ENCODE data around the gene RPL18.
A peak's percentile ranks its signal among the peaks of the same experiment; 100 is the strongest.

RPL18 gene

GRCh38 chr19:48613024-48613851, 5.7 kb downstream of the RPL18 start:
- DNase-seq (ENCODE audit: low read depth) = no peak

- DNase-seq (ENCODE audit: low read depth) = no peak
Measured at GRCh38 chr19:48611872-48612271, 7.1 kb downstream of the RPL18 start.

- DNase-seq (ENCODE audit: low read depth) = no peak
Measured at GRCh38 chr19:48609571-48610108, 9.3 kb downstream of the RPL18 start.

- DNase-seq (ENCODE audit: low read depth) = no peak
Measured at GRCh38 chr19:48608798-48609263, 10.1 kb downstream of the RPL18 start.

GRCh38 chr19:48607359-48607755, 11.6 kb downstream of the RPL18 start:
- DNase-seq (ENCODE audit: low read depth) = no peak

GRCh38 chr19:48606463-48607358, 12.3 kb downstream of the RPL18 start, which contains the start of gene SPACA4:
Gene SPACA4, plus strand, starts transcription at chr19:48606742. Its CDS starts 237 bp downstream, at chr19:48606979.
- no peak for DNase-seq (ENCODE audit: low read depth)

GRCh38 chr19:48603850-48604249, 15.1 kb downstream of the RPL18 start:
- DNase-seq (ENCODE audit: low read depth) = no peak

- no peak for DNase-seq (ENCODE audit: low read depth)
Measured at GRCh38 chr19:48603449-48603848, 15.5 kb downstream of the RPL18 start.

- no peak for DNase-seq (ENCODE audit: low read depth)
Measured at GRCh38 chr19:48603001-48603400, 16.0 kb downstream of the RPL18 start.

- no peak for DNase-seq (ENCODE audit: low read depth)
Measured at GRCh38 chr19:48600679-48601417, 18.1 kb downstream of the RPL18 start.

GRCh38 chr19:48598996-48599700, 19.8 kb downstream of the RPL18 start:
- no peak for DNase-seq (ENCODE audit: low read depth)

- no peak for DNase-seq (ENCODE audit: low read depth)
Measured at GRCh38 chr19:48596679-48597465, 22.1 kb downstream of the RPL18 start.

- DNase-seq (ENCODE audit: low read depth) = no peak
Measured at GRCh38 chr19:48596237-48596636, 22.7 kb downstream of the RPL18 start.

GRCh38 chr19:48595833-48596232, 23.1 kb downstream of the RPL18 start:
- DNase-seq (ENCODE audit: low read depth) = no peak

- DNase-seq (ENCODE audit: low read depth) = no peak
Measured at GRCh38 chr19:48595171-48595570, 23.8 kb downstream of the RPL18 start.

GRCh38 chr19:48591021-48591420, 28.0 kb downstream of the RPL18 start:
- DNase-seq (ENCODE audit: low read depth) = no peak

GRCh38 chr19:48588670-48589401, 30.1 kb downstream of the RPL18 start:
- DNase-seq (ENCODE audit: low read depth) = peak; percentile 79

GRCh38 chr19:48587387-48587786, 31.6 kb downstream of the RPL18 start:
- no peak for DNase-seq (ENCODE audit: low read depth)

GRCh38 chr19:48582168-48582567, 36.8 kb downstream of the RPL18 start:
- DNase-seq (ENCODE audit: low read depth) = no peak

- no peak for DNase-seq (ENCODE audit: low read depth)
Measured at GRCh38 chr19:48578891-48579290, 40.1 kb downstream of the RPL18 start.
